ENCODE data around the gene PIK3R1. TPM values are rescaled to one million over a fixed set of nuclear protein-coding genes. Genes with fewer than 3 reads are reported as not detected.

PIK3R1 gene
- total and polyA plus RNA-seq, 4 donors = 22.6 to 123 (median 47.3) TPM

DNA sequence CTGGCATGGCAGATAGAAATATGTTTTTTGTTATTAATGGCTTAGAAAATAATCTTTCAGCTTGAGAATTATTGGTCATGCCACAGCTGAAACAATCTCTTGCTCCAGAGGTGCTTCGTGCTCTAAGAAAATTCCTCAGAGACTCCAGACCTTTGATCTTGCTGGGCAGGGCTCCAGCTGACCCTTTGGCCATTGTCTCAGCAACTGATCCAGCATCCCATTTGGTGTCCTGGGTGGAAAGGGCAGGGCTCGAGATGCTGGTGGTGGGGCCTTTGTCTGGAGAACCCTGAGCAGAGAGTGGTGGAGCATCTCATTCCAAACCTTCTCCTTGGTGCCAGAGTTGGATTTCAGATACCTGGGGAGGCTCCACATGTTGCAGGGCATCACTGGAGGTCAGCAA, 43.2 kb upstream of the PIK3R1 start:
- no peak for DNase-seq (ENCODE audit: low spot score)

DNA sequence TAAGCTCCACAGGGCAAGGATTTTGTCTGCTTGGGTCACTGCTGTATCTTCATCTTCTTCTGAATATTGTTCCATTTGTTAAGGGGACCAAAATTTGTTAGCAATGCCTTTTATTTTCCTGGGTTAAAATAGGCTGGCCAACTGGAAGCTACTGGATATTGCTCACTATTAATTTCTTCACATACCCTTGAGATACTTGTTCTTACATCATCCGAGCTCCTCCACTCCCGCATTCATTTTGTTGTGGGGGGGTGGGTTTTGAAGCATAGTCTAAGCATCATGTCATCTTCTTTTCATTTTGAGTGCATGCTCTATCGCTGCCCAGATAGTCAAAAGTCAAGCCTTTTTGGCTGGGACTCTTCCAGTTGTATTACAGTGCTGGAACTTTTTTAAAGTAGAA, 42.5 kb upstream of the PIK3R1 start:
- H3K4me3 ChIP-seq (ENCODE audit: low read depth in 1 of 3, low read length in 3 of 3) = no peak overlapping the region
- H3K4me1 ChIP-seq (ENCODE audit: control insufficient read depth in 4 of 4, insufficient read depth in 4 of 4, low read length in 3 of 4) = peaks cover 4 to 37% (median 31%) of the 10 kb centered on the region in 4 donors
- no peaks in the 10 kb centered on the region for H3K27me3 ChIP-seq (ENCODE audit: control insufficient read depth in 4 of 4, insufficient read depth in 4 of 4, low read length in 3 of 4)
- H3K9ac ChIP-seq (ENCODE audit: low read depth in 1 of 2, low read length in 2 of 2) = no peak overlapping the region
- no peaks in the 10 kb centered on the region for H3K36me3 ChIP-seq (ENCODE audit: control insufficient read depth in 4 of 4, insufficient read depth in 3 of 4, low read depth in 1 of 4, low read length in 3 of 4)
- no peaks in the 10 kb centered on the region for H3K9me3 ChIP-seq (ENCODE audit: control insufficient read depth in 4 of 4, low read length in 3 of 4)
- no peak for DNase-seq (ENCODE audit: low spot score)
- WGBS = 93% methylated on average over 3 of the region's 3 CpGs
- no peak overlapping the region for H3K27ac ChIP-seq (ENCODE audit: low read depth in 1 of 2, low read length in 2 of 2)
- TF ChIP-seq TAF1 (conservative IDR thresholded peaks at IDR 0.05) = no peak
- no peak for TF ChIP-seq GABPA (IDR thresholded peaks at IDR 0.05 in 1 of 2, conservative IDR thresholded peaks at IDR 0.05 in 1 of 2)
- TF ChIP-seq, protein P1, sequence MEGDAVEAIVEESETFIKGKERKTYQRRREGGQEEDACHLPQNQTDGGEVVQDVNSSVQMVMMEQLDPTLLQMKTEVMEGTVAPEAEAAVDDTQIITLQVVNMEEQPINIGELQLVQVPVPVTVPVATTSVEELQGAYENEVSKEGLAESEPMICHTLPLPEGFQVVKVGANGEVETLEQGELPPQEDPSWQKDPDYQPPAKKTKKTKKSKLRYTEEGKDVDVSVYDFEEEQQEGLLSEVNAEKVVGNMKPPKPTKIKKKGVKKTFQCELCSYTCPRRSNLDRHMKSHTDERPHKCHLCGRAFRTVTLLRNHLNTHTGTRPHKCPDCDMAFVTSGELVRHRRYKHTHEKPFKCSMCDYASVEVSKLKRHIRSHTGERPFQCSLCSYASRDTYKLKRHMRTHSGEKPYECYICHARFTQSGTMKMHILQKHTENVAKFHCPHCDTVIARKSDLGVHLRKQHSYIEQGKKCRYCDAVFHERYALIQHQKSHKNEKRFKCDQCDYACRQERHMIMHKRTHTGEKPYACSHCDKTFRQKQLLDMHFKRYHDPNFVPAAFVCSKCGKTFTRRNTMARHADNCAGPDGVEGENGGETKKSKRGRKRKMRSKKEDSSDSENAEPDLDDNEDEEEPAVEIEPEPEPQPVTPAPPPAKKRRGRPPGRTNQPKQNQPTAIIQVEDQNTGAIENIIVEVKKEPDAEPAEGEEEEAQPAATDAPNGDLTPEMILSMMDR (IDR thresholded peaks at IDR 0.05; ENCODE audit: low read depth, low read length, missing input control) = no peak
- TF ChIP-seq JUND (IDR thresholded peaks at IDR 0.05) = no peak
- TF ChIP-seq, protein P2, sequence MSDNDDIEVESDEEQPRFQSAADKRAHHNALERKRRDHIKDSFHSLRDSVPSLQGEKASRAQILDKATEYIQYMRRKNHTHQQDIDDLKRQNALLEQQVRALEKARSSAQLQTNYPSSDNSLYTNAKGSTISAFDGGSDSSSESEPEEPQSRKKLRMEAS (IDR thresholded peaks at IDR 0.05) = no peak
- no peak for TF ChIP-seq FOXA2 (IDR thresholded peaks at IDR 0.05)
- TF ChIP-seq EGR1 (IDR thresholded peaks at IDR 0.05; ENCODE audit: low read depth in 2 of 2) = no peak
- TF ChIP-seq, protein P3, sequence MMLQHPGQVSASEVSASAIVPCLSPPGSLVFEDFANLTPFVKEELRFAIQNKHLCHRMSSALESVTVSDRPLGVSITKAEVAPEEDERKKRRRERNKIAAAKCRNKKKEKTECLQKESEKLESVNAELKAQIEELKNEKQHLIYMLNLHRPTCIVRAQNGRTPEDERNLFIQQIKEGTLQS (IDR thresholded peaks at IDR 0.05) = no peak
- TF ChIP-seq, protein P4, sequence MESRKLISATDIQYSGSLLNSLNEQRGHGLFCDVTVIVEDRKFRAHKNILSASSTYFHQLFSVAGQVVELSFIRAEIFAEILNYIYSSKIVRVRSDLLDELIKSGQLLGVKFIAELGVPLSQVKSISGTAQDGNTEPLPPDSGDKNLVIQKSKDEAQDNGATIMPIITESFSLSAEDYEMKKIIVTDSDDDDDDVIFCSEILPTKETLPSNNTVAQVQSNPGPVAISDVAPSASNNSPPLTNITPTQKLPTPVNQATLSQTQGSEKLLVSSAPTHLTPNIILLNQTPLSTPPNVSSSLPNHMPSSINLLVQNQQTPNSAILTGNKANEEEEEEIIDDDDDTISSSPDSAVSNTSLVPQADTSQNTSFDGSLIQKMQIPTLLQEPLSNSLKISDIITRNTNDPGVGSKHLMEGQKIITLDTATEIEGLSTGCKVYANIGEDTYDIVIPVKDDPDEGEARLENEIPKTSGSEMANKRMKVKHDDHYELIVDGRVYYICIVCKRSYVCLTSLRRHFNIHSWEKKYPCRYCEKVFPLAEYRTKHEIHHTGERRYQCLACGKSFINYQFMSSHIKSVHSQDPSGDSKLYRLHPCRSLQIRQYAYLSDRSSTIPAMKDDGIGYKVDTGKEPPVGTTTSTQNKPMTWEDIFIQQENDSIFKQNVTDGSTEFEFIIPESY (IDR thresholded peaks at IDR 0.05) = no peak
- TF ChIP-seq YY1 (IDR thresholded peaks at IDR 0.05) = no peak
- no peak for TF ChIP-seq HNF4G (IDR thresholded peaks at IDR 0.05)
- no peak for TF ChIP-seq NR2F2 (IDR thresholded peaks at IDR 0.05)
- no peak for TF ChIP-seq RAD21 (IDR thresholded peaks at IDR 0.05)

More for the DNA sequence above, 43.2 kb upstream of the PIK3R1 start:
- H3K9ac ChIP-seq (ENCODE audit: low read depth in 1 of 2, low read length in 2 of 2) = no peak overlapping the region
- no peak overlapping the region for H3K4me3 ChIP-seq (ENCODE audit: low read depth in 1 of 3, low read length in 3 of 3)
- no peaks in the 10 kb centered on the region for H3K9me3 ChIP-seq (ENCODE audit: control insufficient read depth in 4 of 4, low read length in 3 of 4)
- peak; percentile 88 for TF ChIP-seq HNF4A (conservative IDR thresholded peaks at IDR 0.05)
- TF ChIP-seq, protein P5, sequence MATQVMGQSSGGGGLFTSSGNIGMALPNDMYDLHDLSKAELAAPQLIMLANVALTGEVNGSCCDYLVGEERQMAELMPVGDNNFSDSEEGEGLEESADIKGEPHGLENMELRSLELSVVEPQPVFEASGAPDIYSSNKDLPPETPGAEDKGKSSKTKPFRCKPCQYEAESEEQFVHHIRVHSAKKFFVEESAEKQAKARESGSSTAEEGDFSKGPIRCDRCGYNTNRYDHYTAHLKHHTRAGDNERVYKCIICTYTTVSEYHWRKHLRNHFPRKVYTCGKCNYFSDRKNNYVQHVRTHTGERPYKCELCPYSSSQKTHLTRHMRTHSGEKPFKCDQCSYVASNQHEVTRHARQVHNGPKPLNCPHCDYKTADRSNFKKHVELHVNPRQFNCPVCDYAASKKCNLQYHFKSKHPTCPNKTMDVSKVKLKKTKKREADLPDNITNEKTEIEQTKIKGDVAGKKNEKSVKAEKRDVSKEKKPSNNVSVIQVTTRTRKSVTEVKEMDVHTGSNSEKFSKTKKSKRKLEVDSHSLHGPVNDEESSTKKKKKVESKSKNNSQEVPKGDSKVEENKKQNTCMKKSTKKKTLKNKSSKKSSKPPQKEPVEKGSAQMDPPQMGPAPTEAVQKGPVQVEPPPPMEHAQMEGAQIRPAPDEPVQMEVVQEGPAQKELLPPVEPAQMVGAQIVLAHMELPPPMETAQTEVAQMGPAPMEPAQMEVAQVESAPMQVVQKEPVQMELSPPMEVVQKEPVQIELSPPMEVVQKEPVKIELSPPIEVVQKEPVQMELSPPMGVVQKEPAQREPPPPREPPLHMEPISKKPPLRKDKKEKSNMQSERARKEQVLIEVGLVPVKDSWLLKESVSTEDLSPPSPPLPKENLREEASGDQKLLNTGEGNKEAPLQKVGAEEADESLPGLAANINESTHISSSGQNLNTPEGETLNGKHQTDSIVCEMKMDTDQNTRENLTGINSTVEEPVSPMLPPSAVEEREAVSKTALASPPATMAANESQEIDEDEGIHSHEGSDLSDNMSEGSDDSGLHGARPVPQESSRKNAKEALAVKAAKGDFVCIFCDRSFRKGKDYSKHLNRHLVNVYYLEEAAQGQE (IDR thresholded peaks at IDR 0.05) = no peak
- TF ChIP-seq, protein P4 (IDR thresholded peaks at IDR 0.05) = no peak
- TF ChIP-seq NR2F2 (IDR thresholded peaks at IDR 0.05) = peak; percentile 27
- TF ChIP-seq RXRA (IDR thresholded peaks at IDR 0.05) = peak; percentile 81 to 82
- peak; percentile 27 to 55 for TF ChIP-seq RAD21 (IDR thresholded peaks at IDR 0.05)
- peak; percentile 56 for TF ChIP-seq SP1 (IDR thresholded peaks at IDR 0.05)
- TF ChIP-seq YY1 (IDR thresholded peaks at IDR 0.05) = peak; percentile 51
- peak overlapping the region in 1 of 2 donors; percentile 78 for H3K27ac ChIP-seq (ENCODE audit: low read depth in 1 of 2, low read length in 2 of 2)
- WGBS = 23% methylated on average over 2 of the region's 2 CpGs
- no peaks in the 10 kb centered on the region for H3K36me3 ChIP-seq (ENCODE audit: control insufficient read depth in 4 of 4, insufficient read depth in 3 of 4, low read depth in 1 of 4, low read length in 3 of 4)
- H3K4me1 ChIP-seq (ENCODE audit: control insufficient read depth in 4 of 4, insufficient read depth in 4 of 4, low read length in 3 of 4) = peaks cover 7 to 44% (median 36%) of the 10 kb centered on the region in 4 donors
- H3K27me3 ChIP-seq (ENCODE audit: control insufficient read depth in 4 of 4, insufficient read depth in 4 of 4, low read length in 3 of 4) = no peaks in the 10 kb centered on the region
